Hepatocyte (in vitro differentiated cells): Measurements from ENCODE around the gene CFAP54. TPM values are rescaled to one million over a fixed set of nuclear protein-coding genes. Genes with fewer than 3 reads are reported as not detected.

ENCODE experiments used
- DNase-seq: peaks from one replicate; pipeline ENCODE4 v3.0.0-alpha.2; 2016; ENCODE audit warnings: low spot score
- H2AFZ ChIP-seq: fragments of 200-600 bp; sonication (generic); 2 replicates; pipeline ENCODE4 v1.6.0; 2016; ENCODE audit warnings: antibody characterized with exemption, mild to moderate bottlenecking
- H3K27ac ChIP-seq: fragments of 200-600 bp; sonication (generic); 2 replicates; pipeline ENCODE4 v1.5.1; 2016; ENCODE audit warnings: mild to moderate bottlenecking
- H3K27me3 ChIP-seq: fragments of 200-600 bp; sonication (generic); 2 replicates; pipeline ENCODE4 v1.6.1; 2016
- H3K36me3 ChIP-seq: fragments of 200-600 bp; sonication (generic); replicated peaks from 2 replicates; pipeline ENCODE4 v1.5.1; 2016; ENCODE audit warnings: low read depth; ENCODE audit not compliant: insufficient read depth
- H3K4me1 ChIP-seq: fragments of 200-600 bp; sonication (generic); 2 replicates; pipeline ENCODE4 v1.5.1; 2016; ENCODE audit warnings: mild to moderate bottlenecking, moderate library complexity; ENCODE audit not compliant: insufficient read depth
- H3K4me2 ChIP-seq: fragments of 200-600 bp; sonication (generic); 2 replicates; pipeline ENCODE4 v1.6.0; 2016
- H3K4me3 ChIP-seq: fragments of 200-600 bp; sonication (generic); 2 replicates; pipeline ENCODE4 v1.5.1; 2016; ENCODE audit warnings: mild to moderate bottlenecking
- H3K79me2 ChIP-seq: fragments of 200-600 bp; sonication (generic); 2 replicates; pipeline ENCODE4 v1.6.0; 2017; ENCODE audit warnings: mild to moderate bottlenecking
- H3K9me2 ChIP-seq: fragments of 200-600 bp; sonication (generic); replicated peaks from 2 replicates; pipeline ENCODE4 v1.6.0; 2017; ENCODE audit warnings: mild to moderate bottlenecking; ENCODE audit not compliant: insufficient read depth
- H3K9me3 ChIP-seq: fragments of 200-600 bp; sonication (generic); 2 replicates; pipeline ENCODE4 v1.5.1; 2016; ENCODE audit warnings: low read depth, mild to moderate bottlenecking
- H4K20me1 ChIP-seq: fragments of 200-600 bp; sonication (generic); 2 replicates; pipeline ENCODE4 v1.6.0; 2016; ENCODE audit warnings: mild to moderate bottlenecking; ENCODE audit not compliant: insufficient read depth, poor library complexity, severe bottlenecking
- CTCF ChIP-seq: fragments of 200-600 bp; sonication (generic); IDR thresholded peaks from 2 replicates; pipeline ENCODE4 v1.5.1; 2016; ENCODE audit warnings: antibody characterized with exemption, mild to moderate bottlenecking; ENCODE audit not compliant: poor library complexity
- EZH2 ChIP-seq: fragments of 200-600 bp; sonication (generic); IDR thresholded peaks from 2 replicates; pipeline ENCODE4 v1.6.1; 2016; ENCODE audit warnings: antibody characterized with exemption, mild to moderate bottlenecking, borderline replicate concordance
- EZH2phosphoT487 ChIP-seq: fragments of 200-600 bp; sonication (generic); IDR thresholded peaks from one replicate; pipeline ENCODE4 v1.6.1; 2018; ENCODE audit warnings: antibody characterized with exemption, mild to moderate bottlenecking, low read depth, moderate library complexity; ENCODE audit not compliant: unreplicated experiment, severe bottlenecking
- WGBS: methylation state at CpG from one replicate; pipeline ENCODE4 v1.1.6; 2016; ENCODE audit warnings: low lambda C conversion rate; ENCODE audit errors: missing lambda C conversion rate; 5-methylcytosine and 5-hydroxymethylcytosine counted together
- polyA plus RNA-seq: library from polyadenylated mRNA; unstranded; fragments of >200 nt; fragmentation: Nextera tagmentation; extraction: Ambion mirVana; gene quantifications from 2 replicates; pipeline ENCODE4 v1.2.1, GENCODE V29; 2016
- total RNA-seq: library from RNA; depleted of rRNA; stranded (reverse); fragments of >200 nt; gene quantifications from 2 replicates; pipeline ENCODE4 v1.2.3, GENCODE V29; 2014

CFAP54 gene
- total and polyA plus RNA-seq, 2 experiments from 2014 or later, result 0.64 to 0.67 TPM

- Histone ChIP-seq H3K27me3 (no peaks in the 10 kb centered on the region), H3K79me2 (no peaks in the 10 kb centered on the region), H3K36me3 (no peaks in the 10 kb centered on the region), H3K4me3 (no peak overlapping the region), H3K4me1 (no peaks in the 10 kb centered on the region), H3K9me2 (no peaks in the 10 kb centered on the region), H4K20me1 (no peaks in the 10 kb centered on the region), H3K27ac (no peak overlapping the region), H3K4me2 (no peak overlapping the region), H2AFZ (no peak overlapping the region), H3K9me3 (no peaks in the 10 kb centered on the region)
- 91% methylated on average over 5 of the region's 5 CpGs for WGBS
- no peak for DNase-seq
- TF ChIP-seq EZH2 (no peak), EZH2phosphoT487 (no peak), CTCF (no peak)
Measured at GRCh38 chr12:96698521-96698920, 209.1 kb downstream of the CFAP54 start.

- Histone ChIP-seq H2AFZ (no peak overlapping the region), H3K36me3 (no peaks in the 10 kb centered on the region)
- WGBS, result 95% methylated on average over 8 of the region's 8 CpGs
Measured at GRCh38 chr12:96698965-96699364, 209.6 kb downstream of the CFAP54 start.

GRCh38 chr12:96701856-96702255 lies 212.5 kb downstream of the CFAP54 start:
- no peak for DNase-seq
- H3K4me2 ChIP-seq, result no peak overlapping the region
- no peaks in the 10 kb centered on the region for H3K4me1 ChIP-seq
- TF ChIP-seq EZH2phosphoT487, result no peak
- H3K79me2 ChIP-seq, result no peaks in the 10 kb centered on the region
- no peaks in the 10 kb centered on the region for H3K9me3 ChIP-seq
- no peaks in the 10 kb centered on the region for H4K20me1 ChIP-seq
- no peak overlapping the region for H3K4me3 ChIP-seq
- H3K9me2 ChIP-seq, result no peaks in the 10 kb centered on the region
- H2AFZ ChIP-seq, result no peak overlapping the region
- WGBS, result 88% methylated on average over 6 of the region's 6 CpGs
- no peaks in the 10 kb centered on the region for H3K27me3 ChIP-seq
- no peaks in the 10 kb centered on the region for H3K36me3 ChIP-seq
- H3K27ac ChIP-seq, result no peak overlapping the region

More at GRCh38 chr12:96698965-96699364, 209.6 kb downstream of the CFAP54 start:
- Histone ChIP-seq H3K9me2 (no peaks in the 10 kb centered on the region), H3K27me3 (no peaks in the 10 kb centered on the region), H3K79me2 (no peaks in the 10 kb centered on the region), H3K4me1 (no peaks in the 10 kb centered on the region), H3K4me2 (no peak overlapping the region), H3K4me3 (no peak overlapping the region), H4K20me1 (no peaks in the 10 kb centered on the region), H3K9me3 (no peaks in the 10 kb centered on the region), H3K27ac (no peak overlapping the region)
- no peak for DNase-seq
- TF ChIP-seq EZH2 (no peak), EZH2phosphoT487 (no peak), CTCF (no peak)

- Histone ChIP-seq H3K9me3 (no peaks in the 10 kb centered on the region), H4K20me1 (no peaks in the 10 kb centered on the region), H3K4me3 (no peak overlapping the region), H3K79me2 (no peaks in the 10 kb centered on the region), H3K4me2 (no peak overlapping the region), H3K9me2 (no peaks in the 10 kb centered on the region), H3K27ac (no peak overlapping the region), H2AFZ (no peak overlapping the region), H3K27me3 (no peaks in the 10 kb centered on the region), H3K36me3 (no peaks in the 10 kb centered on the region), H3K4me1 (no peaks in the 10 kb centered on the region)
- peak; percentile 12 for TF ChIP-seq CTCF
- TF ChIP-seq EZH2, result no peak
- TF ChIP-seq EZH2phosphoT487, result no peak
- DNase-seq, result peak; percentile 25
- WGBS, result 47% methylated on average over 2 of the region's 2 CpGs
Measured at GRCh38 chr12:96710127-96710745, 220.9 kb downstream of the CFAP54 start.
